Adrenal gland (tissue), 5 donors: Measurements from ENCODE around the gene TTLL10.

Source experiments
- CTCF ChIP-seq, 6 experiments: fragments of 450-650 bp in 4 of 6; fragments of 200-600 bp in 2 of 6; sonication (generic) in 1 of 6; IDR thresholded peaks; 1 replicate in 5 of 6; 2 replicates in 1 of 6; pipeline versions ENCODE4 v1.5.1 to v1.8.0; 2016 to 2021; ENCODE audit warnings: antibody characterized with exemption in 6 of 6, mild to moderate bottlenecking in 2 of 6, moderate library complexity in 1 of 6
- POLR2A ChIP-seq, 2 donors: fragments of 450-650 bp; IDR thresholded peaks; one replicate each; pipeline ENCODE4 v1.6.1; 2017; ENCODE audit warnings: antibody characterized with exemption in 2 of 2, mild to moderate bottlenecking in 2 of 2, moderate library complexity in 1 of 2
- donor health status: DM: no; HTN: no; CAD: no.

DNA sequence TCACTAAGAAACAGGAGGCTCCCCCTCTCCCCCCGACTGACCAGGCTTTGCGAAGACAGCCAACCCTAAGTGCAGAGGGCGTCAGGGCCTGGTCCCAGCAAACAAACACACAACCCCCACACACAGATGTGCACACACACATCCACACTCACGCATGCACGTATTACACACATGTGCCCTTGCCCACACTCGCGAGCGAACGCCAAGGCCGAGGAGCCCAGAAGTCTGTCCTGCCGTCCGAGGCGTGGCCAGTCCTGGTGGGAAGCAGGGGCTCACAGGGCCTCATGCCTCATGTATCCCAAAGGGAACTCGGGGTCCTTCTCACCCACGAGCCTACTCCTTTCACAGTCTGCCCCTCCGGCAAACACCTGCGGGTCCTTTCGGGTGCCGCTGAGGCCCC is 56.1 kb downstream of the TTLL10 start:
- TF ChIP-seq POLR2A (IDR thresholded peaks at IDR 0.05) (no peak), CTCF (IDR thresholded peaks at IDR 0.05) (no peak)
